Measurements from ENCODE around the gene DMD.

Gene DMD

GRCh38 chrX:31126205-31126604, 2085.1 kb downstream of the DMD start:
- no peak for DNase-seq (ENCODE audit: low read depth in 2 of 2)

GRCh38 chrX:31124536-31124935, 2086.8 kb downstream of the DMD start:
- no peak for DNase-seq (ENCODE audit: low read depth in 2 of 2)

- no peak for DNase-seq (ENCODE audit: low read depth in 2 of 2)
These were observed 2088.0 kb downstream of the DMD start for GRCh38 chrX:31123335-31123734.

DNA sequence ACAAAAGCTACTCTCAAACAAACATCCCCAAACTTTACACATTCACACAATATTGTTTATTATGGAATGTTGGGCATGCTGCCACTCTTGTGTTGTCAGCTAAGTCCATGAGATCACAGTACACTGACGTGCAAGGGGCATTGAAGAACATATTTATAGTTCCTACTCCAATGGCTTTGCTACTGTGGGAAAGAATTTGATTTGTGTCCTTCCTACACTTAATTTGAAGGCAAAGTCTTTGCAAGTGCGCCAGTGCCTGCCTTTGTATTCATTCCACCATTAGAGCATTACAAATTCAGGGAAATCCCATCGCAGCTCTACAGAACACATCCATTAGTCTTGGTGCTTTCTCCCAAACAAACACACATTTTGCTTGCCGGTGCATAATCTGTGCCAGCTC, 2094.1 kb downstream of the DMD start:
- no peak for DNase-seq (ENCODE audit: low read depth in 2 of 2)

DNA sequence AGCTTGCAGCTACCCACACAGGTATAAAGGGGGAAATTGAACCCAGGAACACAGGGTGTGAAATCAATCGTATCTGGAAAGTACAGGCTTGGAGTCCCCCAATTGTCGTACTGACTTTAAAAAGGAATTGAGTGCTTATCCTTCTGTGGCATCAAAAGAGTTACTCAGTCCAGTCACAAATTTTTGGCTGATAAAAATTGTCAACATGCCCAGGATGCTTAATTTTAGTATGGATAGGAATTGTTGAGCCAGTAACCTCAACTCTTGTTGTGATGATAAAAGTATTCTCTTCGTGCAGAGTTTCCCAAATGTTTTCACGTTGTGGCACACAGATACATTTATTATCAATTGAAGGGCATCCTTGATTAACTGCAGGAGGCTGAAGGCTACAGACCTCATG, 2096.0 kb downstream of the DMD start:
- DNase-seq (ENCODE audit: low read depth in 2 of 2): no peak

GRCh38 chrX:31114858-31115257, 2096.5 kb downstream of the DMD start:
- no peak for DNase-seq (ENCODE audit: low read depth in 2 of 2)

- DNase-seq (ENCODE audit: low read depth in 2 of 2): no peak
These were observed 2098.9 kb downstream of the DMD start for GRCh38 chrX:31112226-31112999.

GRCh38 chrX:31110657-31111056, 2100.7 kb downstream of the DMD start:
- DNase-seq (ENCODE audit: low read depth in 2 of 2): no peak

GRCh38 chrX:31099536-31100090, 2111.7 kb downstream of the DMD start:
- no peak for DNase-seq (ENCODE audit: low read depth in 2 of 2)

DNA sequence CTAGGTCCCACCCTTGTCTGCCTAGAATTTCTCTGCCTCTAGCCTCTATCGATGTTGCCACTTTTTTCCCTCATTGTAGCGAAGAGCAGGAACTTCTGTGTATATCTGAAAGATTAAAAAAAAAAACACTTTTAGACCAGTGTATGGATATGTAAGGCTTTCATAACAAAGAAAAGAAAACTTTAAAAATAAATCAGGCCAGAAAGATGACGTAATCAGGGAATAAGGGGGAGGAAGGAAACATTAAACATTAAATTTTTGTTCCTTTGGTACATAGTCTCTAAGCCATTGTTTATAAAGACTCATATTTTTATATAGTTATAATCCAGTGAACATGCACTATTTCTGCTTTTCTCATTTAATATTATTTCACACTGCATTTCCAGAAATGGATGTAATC, 2113.3 kb downstream of the DMD start:
- DNase-seq (ENCODE audit: low read depth in 2 of 2): no peak

GRCh38 chrX:31093639-31093975, 2117.7 kb downstream of the DMD start:
- no peak for DNase-seq (ENCODE audit: low read depth in 2 of 2)

- DNase-seq (ENCODE audit: low read depth in 2 of 2): no peak
These were observed 2118.2 kb downstream of the DMD start for GRCh38 chrX:31092970-31093638.

DNA sequence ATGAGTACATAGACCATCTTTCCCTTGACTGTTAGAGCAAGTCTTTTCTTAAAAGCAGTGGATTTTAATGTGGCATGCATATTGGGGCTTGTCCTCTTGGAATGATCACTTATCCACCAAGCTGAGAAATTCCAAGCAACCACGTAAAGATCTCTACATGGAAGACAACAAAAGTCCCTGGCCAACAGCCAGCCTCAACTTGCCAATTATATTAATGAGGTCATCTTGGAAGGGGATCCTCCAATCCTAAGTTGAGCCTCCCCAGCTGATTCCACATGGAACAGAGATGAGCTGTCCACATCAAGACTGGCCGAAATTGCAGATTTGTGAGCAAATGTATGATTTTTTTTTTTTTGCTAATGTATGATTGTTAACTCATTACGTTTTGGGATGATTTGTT, 2118.9 kb downstream of the DMD start:
- no peak for DNase-seq (ENCODE audit: low read depth in 2 of 2)

DNA sequence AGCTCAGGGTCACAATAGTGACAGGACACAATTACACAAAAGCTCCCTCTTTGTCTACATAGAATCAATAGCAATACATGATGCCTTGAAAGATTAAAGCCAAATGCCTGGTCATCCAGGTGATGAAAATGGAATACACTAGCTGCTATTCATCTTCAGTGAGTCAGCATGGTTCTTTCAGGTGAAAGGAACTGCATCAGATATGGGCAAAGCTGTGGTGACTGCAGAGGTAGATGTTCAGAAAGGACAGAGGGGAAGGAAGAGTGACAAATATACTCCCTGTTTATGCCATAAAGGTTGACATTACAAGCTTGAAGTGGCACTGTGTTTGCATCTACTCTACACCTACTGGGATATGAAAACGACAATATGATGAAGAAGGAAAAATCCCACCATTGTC, 2119.5 kb downstream of the DMD start:
- no peak for DNase-seq (ENCODE audit: low read depth in 2 of 2)

- DNase-seq (ENCODE audit: low read depth in 2 of 2): no peak
These were observed 2136.8 kb downstream of the DMD start for GRCh38 chrX:31074522-31074921.

DNA sequence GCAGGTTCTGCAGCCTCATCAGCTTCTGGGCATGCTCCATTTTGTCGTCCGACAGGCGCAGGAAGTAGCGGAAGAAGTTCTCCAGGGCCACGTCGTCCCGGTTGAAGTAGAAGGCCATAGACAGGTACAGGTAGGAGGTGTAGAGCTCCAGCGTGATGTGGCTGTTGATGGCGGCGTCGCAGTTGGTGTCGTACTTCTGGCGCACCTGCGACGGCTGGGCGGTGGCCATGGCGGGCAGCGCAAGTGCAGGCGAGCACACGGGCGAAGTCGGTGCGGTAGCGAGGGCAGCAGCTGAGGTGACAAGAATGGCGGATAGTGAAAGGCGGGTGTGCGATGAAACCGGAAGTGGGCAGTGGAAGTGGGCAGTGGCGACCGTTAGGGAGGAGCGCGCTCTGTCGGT, 2139.6 kb downstream of the DMD start, which contains the start of gene FTHL17:
Gene FTHL17, minus strand, starts transcription at position 317 of the 400 bp plus-strand sequence. Its CDS starts 88 bp downstream, at position 229.
- no peak for DNase-seq (ENCODE audit: low read depth in 2 of 2)

- DNase-seq (ENCODE audit: low read depth in 2 of 2): no peak
These were observed 2140.1 kb downstream of the DMD start for GRCh38 chrX:31071262-31071661.

- no peak for DNase-seq (ENCODE audit: low read depth in 2 of 2)
These were observed 2141.3 kb downstream of the DMD start for GRCh38 chrX:31070057-31070468.

All from activated CD8-positive, alpha-beta memory T cell treated with anti-CD3 and anti-CD28 coated beads for 4 hours (primary cell).